Activated CD4-positive, alpha-beta T cell treated with anti-CD3 and anti-CD28 coated beads, Interleukin-2, amount 50 U/mL, for 24 hours (primary cell): ENCODE measurements around the gene PSMD11.

Source experiments
- DNase-seq, 2 donors: peaks; one replicate each; pipeline ENCODE4 v3.0.0-alpha.2; 2020; ENCODE audit warnings: low read depth in 1 of 2, low spot score in 1 of 2

Gene PSMD11

DNA sequence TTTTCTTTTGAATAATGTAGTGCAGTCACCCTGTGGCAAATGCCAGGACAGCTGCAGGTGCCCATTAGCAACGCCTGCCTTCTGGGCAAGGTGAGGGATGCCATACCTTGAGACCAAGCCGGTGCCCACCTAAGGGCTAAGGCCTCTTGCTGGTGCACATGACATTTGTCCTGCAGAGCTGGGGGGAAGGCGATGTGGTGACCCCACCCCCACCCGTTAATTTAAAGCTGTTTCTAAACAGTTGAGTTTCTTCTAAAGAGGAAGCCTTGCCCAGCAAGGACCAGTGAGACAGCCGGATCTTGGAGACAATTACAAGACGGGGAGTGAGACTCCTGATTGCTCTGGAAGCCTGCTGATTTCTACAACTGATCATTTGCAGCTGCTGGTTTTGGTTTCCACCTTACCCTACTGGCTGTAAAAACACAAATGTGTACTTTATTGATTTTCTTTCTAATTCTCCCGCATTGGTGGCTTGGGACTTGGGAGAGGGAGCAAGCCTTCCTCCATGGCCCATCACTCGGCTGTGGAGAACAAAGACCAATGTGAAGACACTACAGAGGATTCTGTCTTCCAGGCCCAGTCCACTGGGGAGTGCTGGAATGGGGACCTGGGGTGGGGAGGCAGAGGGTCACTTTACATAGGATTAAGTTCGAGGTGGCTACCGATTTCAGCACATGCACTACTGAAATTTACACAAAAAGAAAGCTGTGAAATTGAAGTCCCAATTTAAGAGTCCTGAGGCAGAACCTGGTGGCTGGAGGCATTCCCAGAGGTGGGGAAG is 45.2 kb downstream of the PSMD11 start:
- no peak for DNase-seq

GRCh38 chr17:32490101-32490482 is 45.8 kb downstream of the PSMD11 start:
- DNase-seq, result no peak

DNA sequence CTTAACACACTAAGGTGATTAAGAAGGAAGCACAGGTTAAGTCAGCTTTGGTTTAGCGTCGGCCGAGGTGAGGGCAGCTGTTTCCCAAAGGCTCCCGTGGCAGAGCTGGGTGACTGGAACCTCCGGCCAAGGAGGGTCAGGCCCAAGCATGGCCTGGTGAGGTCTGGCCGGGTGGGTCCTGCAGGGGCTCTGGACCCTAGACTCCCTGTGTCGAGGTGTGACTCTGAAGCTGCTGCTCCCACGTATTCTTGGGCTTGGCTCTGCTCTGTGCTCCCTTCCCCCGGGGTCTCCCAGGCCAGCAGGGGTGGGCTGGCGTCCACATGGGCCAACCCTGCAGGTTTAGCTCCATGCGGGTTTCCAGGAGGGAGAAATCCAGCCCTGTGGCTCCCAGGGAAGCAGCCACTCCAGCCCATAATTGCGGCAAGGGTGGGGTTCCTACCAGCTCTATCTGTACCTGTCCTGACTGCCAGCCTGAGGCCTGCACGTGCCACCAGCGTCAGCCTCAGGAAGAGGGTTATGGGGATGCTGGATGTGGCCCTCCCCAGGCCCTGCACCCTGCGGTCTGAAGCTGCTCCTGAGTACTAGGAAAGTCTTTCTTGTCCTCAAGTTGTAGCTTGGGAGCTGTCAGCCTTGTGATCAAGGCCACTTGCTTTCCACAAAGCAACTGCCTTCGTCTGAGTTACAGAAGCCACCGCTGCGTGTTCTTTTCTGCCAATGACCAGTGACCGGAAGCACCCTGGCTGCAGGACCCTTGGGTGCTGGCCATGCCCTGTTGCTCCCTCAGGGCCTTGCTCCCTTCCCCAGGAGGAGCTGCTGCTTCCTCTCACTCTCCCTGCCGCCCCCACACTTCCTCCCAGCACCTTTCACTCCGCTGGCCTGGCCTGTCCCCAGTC is 47.3 kb downstream of the PSMD11 start:
- no peak for DNase-seq

DNA sequence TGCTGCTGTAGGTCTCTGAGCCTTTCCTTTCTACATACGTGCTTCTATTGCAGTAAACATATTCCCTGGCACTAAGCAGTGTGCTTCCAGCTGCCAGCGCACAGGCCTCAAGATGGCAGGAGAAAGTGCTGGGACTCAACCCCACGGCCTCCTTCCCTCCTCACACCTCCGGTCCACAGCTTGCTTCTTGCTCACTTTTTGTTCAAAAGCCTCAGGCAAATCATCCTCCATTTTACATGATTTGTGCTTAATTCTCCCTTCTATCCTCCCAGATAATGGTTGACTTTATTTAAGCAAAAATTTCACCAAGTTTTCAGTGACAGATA is 47.9 kb downstream of the PSMD11 start:
- no peak for DNase-seq

DNA sequence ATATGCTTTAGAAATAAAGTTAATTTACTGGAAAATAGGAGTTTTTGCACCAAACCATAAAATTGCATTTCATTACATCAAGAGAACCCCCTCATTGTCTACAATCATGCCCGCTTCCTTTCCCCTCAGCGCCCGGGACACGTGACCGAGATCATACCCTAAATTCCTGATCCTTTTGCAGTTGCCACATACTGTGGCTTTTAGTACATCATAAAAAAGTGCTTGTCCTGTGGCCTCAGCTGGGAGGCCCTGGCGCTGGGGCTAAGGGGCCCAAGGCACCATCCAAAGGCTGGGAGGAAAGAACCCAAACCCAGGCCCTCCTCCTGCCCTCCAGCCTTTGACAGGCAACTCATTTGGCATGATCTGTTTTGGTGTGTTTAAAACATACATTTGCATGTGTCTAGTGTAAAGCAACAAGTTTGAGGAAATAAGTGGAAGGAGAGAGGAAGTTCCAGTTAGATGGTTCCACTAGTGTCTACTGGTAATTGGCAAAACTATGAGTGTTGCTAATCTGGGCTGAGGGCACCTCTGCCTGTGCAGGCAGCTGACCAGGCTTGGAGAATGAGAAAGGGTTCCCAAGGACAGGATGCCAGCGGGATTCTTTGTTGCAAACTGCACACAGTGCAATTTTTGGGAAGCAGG is 48.5 kb downstream of the PSMD11 start:
- no peak for DNase-seq

- no peak for DNase-seq
Observed at GRCh38 chr17:32493571-32493970, 49.3 kb downstream of the PSMD11 start.

GRCh38 chr17:32493976-32494513 is 49.7 kb downstream of the PSMD11 start:
- DNase-seq, result no peak

GRCh38 chr17:32494621-32495358 is 50.5 kb downstream of the PSMD11 start:
- no peak for DNase-seq

- no peak for DNase-seq
Observed at GRCh38 chr17:32495359-32496231, 51.3 kb downstream of the PSMD11 start.

- DNase-seq, result no peak
Observed at GRCh38 chr17:32496395-32497073, 52.2 kb downstream of the PSMD11 start.

GRCh38 chr17:32497431-32498205 is 53.3 kb downstream of the PSMD11 start:
- no peak for DNase-seq

- no peak for DNase-seq
Observed at GRCh38 chr17:32498391-32498790, 54.1 kb downstream of the PSMD11 start.

DNA sequence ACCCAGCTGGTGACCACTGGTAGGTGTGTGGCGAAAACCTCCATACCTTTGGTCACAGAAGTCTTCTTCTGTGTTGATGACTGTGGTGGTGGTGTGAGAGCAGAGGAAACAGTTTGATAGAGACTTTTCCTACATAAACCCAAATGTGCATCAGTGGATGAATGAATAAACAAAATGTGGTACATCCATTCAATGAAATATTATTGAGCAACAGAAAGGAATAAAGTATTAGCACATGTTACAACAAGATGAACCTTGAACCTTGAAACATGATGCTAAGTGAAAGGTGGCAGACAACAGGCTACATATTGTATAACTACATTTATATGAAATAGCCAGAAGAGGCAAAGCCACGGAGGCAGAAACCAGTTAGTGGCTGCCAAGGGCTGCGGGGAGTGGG is 57.7 kb downstream of the PSMD11 start:
- no peak for DNase-seq

DNA sequence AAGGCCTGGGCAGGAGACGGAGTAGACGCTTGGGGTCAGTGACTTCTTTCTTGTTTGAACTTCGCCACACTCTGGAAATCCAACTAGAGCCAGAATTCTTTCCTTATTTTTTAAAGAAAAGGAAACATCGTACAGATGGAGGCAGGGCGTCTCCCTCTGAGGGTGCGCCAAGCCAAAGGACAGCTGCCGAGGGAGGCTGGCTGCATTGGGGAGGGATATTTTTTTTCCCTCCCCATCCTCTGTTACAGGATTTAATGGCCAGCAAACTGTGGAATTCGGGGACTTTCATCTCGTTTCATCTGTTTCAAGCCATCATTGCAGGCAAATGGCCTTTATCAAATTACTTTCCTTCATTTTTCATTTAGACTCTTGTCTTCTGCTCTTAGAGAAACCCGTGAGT is 58.4 kb downstream of the PSMD11 start:
- no peak for DNase-seq

- no peak for DNase-seq
Observed at GRCh38 chr17:32503251-32504165, 59.2 kb downstream of the PSMD11 start.

DNA sequence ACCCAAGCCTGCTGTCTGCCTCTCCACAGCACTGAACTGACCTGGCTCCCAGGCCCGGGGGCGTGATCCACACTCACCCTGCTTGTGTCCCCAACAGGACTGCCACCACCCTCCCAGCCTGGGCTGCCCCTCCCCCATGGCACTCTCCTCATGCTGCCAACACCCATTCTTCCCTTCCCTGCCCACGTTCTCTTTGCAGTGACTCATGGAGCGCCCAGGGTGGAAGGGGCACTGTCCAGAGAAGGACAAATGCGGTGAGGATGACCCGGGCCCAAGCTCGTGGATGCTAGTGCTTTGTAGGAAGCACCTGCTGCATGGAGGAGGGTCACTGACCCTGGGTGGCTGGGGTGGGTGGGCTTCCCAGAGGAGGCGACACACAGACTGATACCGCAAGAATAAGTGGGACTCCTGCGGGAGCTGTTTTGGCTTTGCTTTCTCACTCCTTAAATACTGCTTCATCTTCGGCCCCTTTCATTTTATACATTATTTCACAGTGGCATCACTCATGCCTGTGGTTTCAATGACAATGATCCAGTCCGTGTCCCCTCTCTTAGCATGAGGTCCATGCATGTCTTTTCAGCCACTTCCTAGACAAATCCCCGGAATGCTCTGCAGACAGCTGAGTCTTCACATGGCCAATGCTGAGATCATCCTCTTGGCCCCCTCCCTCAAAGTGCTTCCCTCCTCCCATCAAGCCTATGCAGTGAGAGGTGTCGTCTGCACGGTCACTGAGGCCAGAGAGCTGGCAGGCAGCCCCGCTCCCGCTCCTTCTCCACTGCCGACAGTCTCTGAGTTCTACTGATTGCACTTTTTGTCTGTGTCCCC is 60.1 kb downstream of the PSMD11 start:
- no peak for DNase-seq

DNA sequence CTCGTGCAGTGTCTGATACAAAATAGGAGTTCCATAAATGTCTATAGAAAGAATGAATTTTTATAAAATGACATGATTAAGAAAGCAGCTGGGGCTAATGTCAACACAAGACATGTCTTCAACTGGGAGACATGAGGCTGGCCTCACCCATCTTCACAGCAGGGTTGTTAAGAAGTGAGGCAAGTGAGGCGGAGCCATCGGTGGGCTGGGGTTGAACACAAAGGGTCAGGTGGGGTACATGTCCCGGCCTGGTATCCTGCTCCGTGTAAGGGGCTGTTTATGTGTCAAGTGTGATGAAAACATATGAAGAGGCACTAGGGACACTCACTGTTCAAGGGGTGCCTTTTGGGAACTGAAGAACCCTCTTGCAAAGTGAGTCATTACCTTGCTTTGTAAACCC is 64.6 kb downstream of the PSMD11 start:
- no peak for DNase-seq
